Loucy (cell line): ENCODE measurements around the gene MTA1.

Experiments
- H2AFZ ChIP-seq: fragments of 200-600 bp; sonication (generic); 2 replicates; pipeline ENCODE4 v1.6.0; 2016; ENCODE audit warnings: antibody characterized with exemption, mild to moderate bottlenecking, low read length, moderate library complexity
- H3F3A ChIP-seq: fragments of 200-600 bp; 2 replicates; pipeline ENCODE4 v1.6.0; 2016; ENCODE audit warnings: antibody characterized with exemption, low read depth, mild to moderate bottlenecking
- H3K27me3 ChIP-seq: fragments of 200-600 bp; sonication (generic); 2 replicates; pipeline ENCODE4 v1.6.1; 2014; ENCODE audit warnings: low read length, mild to moderate bottlenecking; ENCODE audit not compliant: insufficient read depth, poor library complexity, severe bottlenecking
- H3K36me3 ChIP-seq: fragments of 200-600 bp; sonication (generic); 2 replicates; pipeline ENCODE4 v1.6.1; 2016; ENCODE audit warnings: low read length; ENCODE audit not compliant: insufficient read depth
- H3K4me1 ChIP-seq: fragments of 200-600 bp; sonication (generic); 2 replicates; pipeline ENCODE4 v1.5.1; 2014; ENCODE audit warnings: low read length, mild to moderate bottlenecking; ENCODE audit not compliant: insufficient read depth, poor library complexity, severe bottlenecking
- H3K4me2 ChIP-seq: fragments of 200-600 bp; sonication (generic); 2 replicates; pipeline ENCODE4 v1.6.0; 2014; ENCODE audit warnings: antibody characterized with exemption, low read length, low read depth, mild to moderate bottlenecking; ENCODE audit not compliant: poor library complexity, severe bottlenecking
- H3K4me3 ChIP-seq: fragments of 200-600 bp; sonication (generic); 2 replicates; pipeline ENCODE4 v1.5.1; 2014; ENCODE audit warnings: low read length, mild to moderate bottlenecking, mixed read lengths; ENCODE audit not compliant: poor library complexity, severe bottlenecking
- H3K79me2 ChIP-seq: fragments of 200-600 bp; sonication (generic); 2 replicates; pipeline ENCODE4 v1.6.1; 2014; ENCODE audit warnings: low read length; ENCODE audit not compliant: insufficient read depth
- H3K9ac ChIP-seq: fragments of 200-600 bp; sonication (generic); 2 replicates; pipeline ENCODE4 v1.6.0; 2014; ENCODE audit warnings: mild to moderate bottlenecking, low read depth, low read length, moderate library complexity; ENCODE audit not compliant: poor library complexity, severe bottlenecking
- H3K9me2 ChIP-seq: fragments of 200-600 bp; sonication (generic); replicated peaks from 2 replicates; pipeline ENCODE4 v1.6.1; 2016; ENCODE audit warnings: low read depth, low read length, mixed read lengths
- H3K9me3 ChIP-seq: fragments of 200-600 bp; sonication (generic); 2 replicates; pipeline ENCODE4 v1.6.1; 2014; ENCODE audit warnings: mild to moderate bottlenecking, antibody characterized with exemption, low read length, low read depth; ENCODE audit not compliant: insufficient read depth
- H4K20me1 ChIP-seq: fragments of 200-600 bp; sonication (generic); 2 replicates; pipeline ENCODE4 v1.6.0; 2014; ENCODE audit warnings: antibody characterized with exemption, low read length, mild to moderate bottlenecking; ENCODE audit not compliant: insufficient read depth, poor library complexity, severe bottlenecking
- EZH2phosphoT487 ChIP-seq: fragments of 200-600 bp; IDR thresholded peaks from 2 replicates; pipeline ENCODE4 v1.6.1; 2018; ENCODE audit warnings: antibody characterized with exemption, mild to moderate bottlenecking, moderate library complexity, borderline replicate concordance
- TF ChIP-seq, protein P1 (sequence below): fragments of 200-600 bp; sonication (generic); conservative IDR thresholded peaks from 2 replicates; pipeline ENCODE4 v1.5.1; 2014; ENCODE audit warnings: mild to moderate bottlenecking, antibody characterized with exemption, low read length

The MTA1 gene

DNA sequence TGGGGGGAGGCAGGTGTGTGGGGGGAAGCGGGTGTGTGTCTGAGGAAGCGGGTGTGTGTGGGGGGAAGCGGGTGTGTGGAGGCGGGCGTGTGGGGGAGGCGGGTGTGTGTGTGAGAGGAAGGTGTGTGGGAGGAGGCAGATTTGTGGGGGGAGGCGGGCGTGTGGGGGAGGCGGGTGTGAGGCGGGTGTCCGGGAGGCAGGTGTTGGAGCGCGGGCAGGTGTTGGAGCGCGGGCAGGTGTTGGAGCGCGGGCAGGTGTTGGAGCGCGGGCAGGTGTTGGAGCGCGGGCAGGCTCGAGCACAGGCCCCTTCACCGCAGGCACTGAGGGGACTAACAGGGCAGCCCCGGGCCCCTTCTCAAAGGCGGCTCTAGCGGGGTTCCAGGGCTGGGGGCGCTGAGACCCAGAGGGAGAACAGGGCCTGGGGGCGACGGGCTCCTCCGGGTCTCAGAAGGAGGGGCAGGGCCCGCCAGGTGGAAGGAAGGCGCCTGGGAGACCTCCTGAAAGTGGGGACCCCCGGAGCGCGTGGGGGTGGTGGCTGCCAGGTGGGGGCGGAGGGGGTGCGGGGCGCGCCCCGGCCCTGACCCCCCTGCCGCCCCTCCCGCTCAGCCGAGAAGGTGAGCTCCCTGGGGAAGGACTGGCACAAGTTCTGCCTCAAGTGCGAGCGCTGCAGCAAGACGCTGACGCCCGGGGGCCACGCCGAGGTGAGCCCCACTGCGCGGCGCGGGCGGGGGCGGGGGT, 58.2 kb downstream of the MTA1 start:
- peaks cover 22% of the 10 kb centered on the region for H3K4me1 ChIP-seq
- H4K20me1 ChIP-seq: no peaks in the 10 kb centered on the region

DNA sequence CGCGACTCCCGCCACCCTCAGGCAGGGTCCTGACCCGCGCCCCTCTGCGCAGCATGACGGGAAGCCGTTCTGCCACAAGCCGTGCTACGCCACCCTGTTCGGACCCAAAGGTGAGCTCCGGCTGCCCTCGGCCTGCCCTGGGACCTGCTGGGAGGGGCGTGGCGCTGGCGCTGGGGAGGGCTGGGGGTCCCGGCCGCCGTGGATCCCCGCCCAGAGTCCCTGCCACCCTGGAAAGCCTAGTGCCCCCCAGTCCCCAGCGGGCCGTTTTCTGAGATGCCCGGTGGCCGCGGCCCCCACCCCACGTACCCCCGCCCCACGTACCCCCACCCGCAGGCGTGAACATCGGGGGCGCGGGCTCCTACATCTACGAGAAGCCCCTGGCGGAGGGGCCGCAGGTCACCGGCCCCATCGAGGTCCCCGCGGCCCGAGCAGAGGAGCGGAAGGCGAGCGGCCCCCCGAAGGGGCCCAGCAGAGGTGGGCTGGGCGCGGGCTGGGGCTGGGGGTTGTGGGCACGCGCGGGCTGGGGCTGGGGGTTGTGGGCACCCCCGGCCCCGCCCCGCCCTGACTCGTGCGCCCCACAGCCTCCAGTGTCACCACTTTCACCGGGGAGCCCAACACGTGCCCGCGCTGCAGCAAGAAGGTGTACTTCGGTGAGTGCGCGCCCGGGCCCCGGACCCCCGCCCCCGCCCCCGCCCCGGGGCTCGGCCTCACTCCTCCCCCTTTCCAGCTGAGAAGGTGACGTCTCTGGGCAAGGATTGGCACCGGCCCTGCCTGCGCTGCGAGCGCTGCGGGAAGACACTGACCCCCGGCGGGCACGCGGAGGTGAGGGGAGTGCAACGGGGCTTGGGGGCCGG, 59.0 kb downstream of the MTA1 start:
- H3K79me2 ChIP-seq: no peaks in the 10 kb centered on the region
- H3F3A ChIP-seq: no peaks in the 10 kb centered on the region
- no peak overlapping the region for H3K9ac ChIP-seq
- H3K36me3 ChIP-seq: no peaks in the 10 kb centered on the region
- no peak overlapping the region for H3K4me2 ChIP-seq
- TF ChIP-seq EZH2phosphoT487: no peak
- TF ChIP-seq, protein P1, sequence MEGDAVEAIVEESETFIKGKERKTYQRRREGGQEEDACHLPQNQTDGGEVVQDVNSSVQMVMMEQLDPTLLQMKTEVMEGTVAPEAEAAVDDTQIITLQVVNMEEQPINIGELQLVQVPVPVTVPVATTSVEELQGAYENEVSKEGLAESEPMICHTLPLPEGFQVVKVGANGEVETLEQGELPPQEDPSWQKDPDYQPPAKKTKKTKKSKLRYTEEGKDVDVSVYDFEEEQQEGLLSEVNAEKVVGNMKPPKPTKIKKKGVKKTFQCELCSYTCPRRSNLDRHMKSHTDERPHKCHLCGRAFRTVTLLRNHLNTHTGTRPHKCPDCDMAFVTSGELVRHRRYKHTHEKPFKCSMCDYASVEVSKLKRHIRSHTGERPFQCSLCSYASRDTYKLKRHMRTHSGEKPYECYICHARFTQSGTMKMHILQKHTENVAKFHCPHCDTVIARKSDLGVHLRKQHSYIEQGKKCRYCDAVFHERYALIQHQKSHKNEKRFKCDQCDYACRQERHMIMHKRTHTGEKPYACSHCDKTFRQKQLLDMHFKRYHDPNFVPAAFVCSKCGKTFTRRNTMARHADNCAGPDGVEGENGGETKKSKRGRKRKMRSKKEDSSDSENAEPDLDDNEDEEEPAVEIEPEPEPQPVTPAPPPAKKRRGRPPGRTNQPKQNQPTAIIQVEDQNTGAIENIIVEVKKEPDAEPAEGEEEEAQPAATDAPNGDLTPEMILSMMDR: no peak
- no peaks in the 10 kb centered on the region for H3K9me3 ChIP-seq
- no peaks in the 10 kb centered on the region for H3K27me3 ChIP-seq
- H3K4me3 ChIP-seq: no peak overlapping the region
- no peaks in the 10 kb centered on the region for H3K9me2 ChIP-seq
- H3K4me1 ChIP-seq: peaks cover 21% of the 10 kb centered on the region
- H4K20me1 ChIP-seq: no peaks in the 10 kb centered on the region
- no peak overlapping the region for H2AFZ ChIP-seq

More for the DNA sequence above, 58.2 kb downstream of the MTA1 start:
- Histone ChIP-seq H3K9me2 (no peaks in the 10 kb centered on the region), H3K4me3 (no peak overlapping the region), H3K36me3 (no peaks in the 10 kb centered on the region), H3K79me2 (no peaks in the 10 kb centered on the region), H2AFZ (no peak overlapping the region), H3K9ac (no peak overlapping the region), H3K9me3 (no peaks in the 10 kb centered on the region), H3K27me3 (no peaks in the 10 kb centered on the region), H3F3A (no peaks in the 10 kb centered on the region), H3K4me2 (no peak overlapping the region)
- TF ChIP-seq, protein P1: no peak
- no peak for TF ChIP-seq EZH2phosphoT487

DNA sequence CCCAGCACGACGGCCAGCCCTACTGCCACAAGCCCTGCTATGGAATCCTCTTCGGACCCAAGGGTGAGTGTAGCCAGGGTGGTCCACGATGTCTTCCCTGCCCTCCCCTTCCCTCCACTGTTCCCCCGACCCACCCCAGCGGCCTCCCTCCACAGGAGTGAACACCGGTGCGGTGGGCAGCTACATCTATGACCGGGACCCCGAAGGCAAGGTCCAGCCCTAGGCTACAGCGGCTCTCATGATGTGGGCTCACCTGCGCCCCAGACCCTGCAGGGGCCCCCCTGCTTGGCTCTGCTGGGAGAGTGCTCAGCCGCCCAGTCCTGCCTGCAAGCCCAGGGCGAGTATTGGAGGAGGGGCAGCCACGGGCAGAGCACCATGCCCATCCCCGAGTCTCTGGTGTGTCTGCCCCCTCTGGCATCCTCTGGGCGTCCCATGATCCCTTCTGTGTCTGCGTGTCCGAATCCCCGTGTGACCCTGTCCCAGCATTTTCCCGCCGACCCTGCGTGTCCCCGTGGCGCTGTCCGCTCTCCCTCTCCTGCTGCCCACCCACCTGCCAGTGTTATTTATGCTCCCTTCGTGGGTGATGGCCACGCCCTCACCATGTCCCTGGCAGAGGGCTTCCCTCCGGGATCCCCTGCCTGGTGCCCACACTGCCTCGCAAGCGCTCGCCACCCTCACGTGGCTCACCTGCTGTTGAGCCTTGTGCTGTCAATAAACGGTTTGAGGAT, 60.0 kb downstream of the MTA1 start:
- Histone ChIP-seq H3K9me2 (no peaks in the 10 kb centered on the region), H3K4me2 (no peak overlapping the region), H2AFZ (no peak overlapping the region), H3K4me3 (no peak overlapping the region), H3K79me2 (no peaks in the 10 kb centered on the region), H3K9ac (no peak overlapping the region), H3K4me1 (peaks cover 19% of the 10 kb centered on the region), H3K9me3 (no peaks in the 10 kb centered on the region), H3K36me3 (no peaks in the 10 kb centered on the region), H4K20me1 (no peaks in the 10 kb centered on the region), H3K27me3 (no peaks in the 10 kb centered on the region), H3F3A (no peaks in the 10 kb centered on the region)
- no peak for TF ChIP-seq EZH2phosphoT487
- TF ChIP-seq, protein P1: no peak
